HAP-1 (cell line): ENCODE measurements around the gene ARHGAP21.
A peak's percentile ranks its signal among the peaks of the same experiment; 100 is the strongest.

Experiments used
- DNase-seq, 2 experiments: peaks; one replicate each; pipeline ENCODE4 v3.0.0-alpha.2; 2016 to 2020; ENCODE audit warnings: low spot score in 2 of 2
- H3K27me3 ChIP-seq: fragments of 250-450 bp; sonication (Bioruptor Pico); 2 replicates; pipeline ENCODE4 v1.5.1; 2020; ENCODE audit warnings: low read depth, mild to moderate bottlenecking, moderate library complexity
- H3K36me3 ChIP-seq: fragments of 250-450 bp; sonication (Bioruptor Pico); replicated peaks from 2 replicates; pipeline ENCODE4 v1.5.1; 2020; ENCODE audit warnings: mild to moderate bottlenecking
- H3K4me1 ChIP-seq: fragments of 250-450 bp; sonication (Bioruptor Pico); 2 replicates; pipeline ENCODE4 v1.5.1; 2020; ENCODE audit warnings: mild to moderate bottlenecking
- H3K4me3 ChIP-seq: fragments of 250-450 bp; sonication (Bioruptor Pico); 2 replicates; pipeline ENCODE4 v1.5.1; 2020; ENCODE audit warnings: mild to moderate bottlenecking, moderate library complexity
- H3K9me3 ChIP-seq: fragments of 250-450 bp; sonication (Bioruptor Pico); 2 replicates; pipeline ENCODE4 v1.5.1; 2020; ENCODE audit warnings: mild to moderate bottlenecking, moderate library complexity
- in situ Hi-C: fragments of 300-500 bp; cut with MboI; formaldehyde crosslinking; loops from 3 replicates; pipeline ENCODE4 v1.14.3; 2020; ENCODE audit warnings: low sequenced_read_pairs, inconsistent platforms, mixed read lengths

The ARHGAP21 gene

GRCh38 chr10:24556750-24557742, 166.6 kb downstream of the ARHGAP21 start:
- in situ Hi-C loops, result no loop called here
- DNase-seq, result peak; percentile 53 to 64
- no peaks in the 10 kb centered on the region for H3K9me3 ChIP-seq

GRCh38 chr10:24556126-24556749, 167.4 kb downstream of the ARHGAP21 start:
- no peaks in the 10 kb centered on the region for H3K27me3 ChIP-seq
- DNase-seq, result no peak
- in situ Hi-C loops, result no loop called here

More at GRCh38 chr10:24556750-24557742, 166.6 kb downstream of the ARHGAP21 start:
- H3K27me3 ChIP-seq, result no peaks in the 10 kb centered on the region
- no peak overlapping the region for H3K4me3 ChIP-seq
- H3K36me3 ChIP-seq, result no peaks in the 10 kb centered on the region
- H3K4me1 ChIP-seq, result no peaks in the 10 kb centered on the region; the same call in 1 of the 2 replicates

GRCh38 chr10:24554036-24554435, 169.7 kb downstream of the ARHGAP21 start:
- Histone ChIP-seq H3K9me3 (no peaks in the 10 kb centered on the region), H3K36me3 (no peaks in the 10 kb centered on the region), H3K4me3 (no peak overlapping the region), H3K27me3 (no peaks in the 10 kb centered on the region), H3K4me1 (no peaks in the 10 kb centered on the region; the same call in 1 of the 2 replicates)
- in situ Hi-C loops, result no loop called here
- no peak for DNase-seq

More at GRCh38 chr10:24556126-24556749, 167.4 kb downstream of the ARHGAP21 start:
- Histone ChIP-seq H3K4me3 (no peak overlapping the region), H3K4me1 (no peaks in the 10 kb centered on the region; the same call in 1 of the 2 replicates), H3K9me3 (no peaks in the 10 kb centered on the region), H3K36me3 (no peaks in the 10 kb centered on the region)

- in situ Hi-C loops, result no loop called here
- Histone ChIP-seq H3K27me3 (no peaks in the 10 kb centered on the region), H3K36me3 (no peaks in the 10 kb centered on the region), H3K4me3 (no peak overlapping the region), H3K9me3 (no peaks in the 10 kb centered on the region), H3K4me1 (no peaks in the 10 kb centered on the region; the same call in 1 of the 2 replicates)
- no peak for DNase-seq
These were observed 170.6 kb downstream of the ARHGAP21 start for GRCh38 chr10:24553051-24553612.

- Histone ChIP-seq H3K4me1 (no peaks in the 10 kb centered on the region; the same call in 1 of the 2 replicates), H3K9me3 (no peaks in the 10 kb centered on the region), H3K4me3 (no peak overlapping the region), H3K27me3 (no peaks in the 10 kb centered on the region), H3K36me3 (no peaks in the 10 kb centered on the region)
- peak in 1 of 2 experiments; percentile 76 for DNase-seq
- in situ Hi-C loops, result no loop called here
These were observed 171.2 kb downstream of the ARHGAP21 start for GRCh38 chr10:24552346-24553016.

- in situ Hi-C loops, result no loop called here
- H3K9me3 ChIP-seq, result no peaks in the 10 kb centered on the region
- H3K4me1 ChIP-seq, result no peaks in the 10 kb centered on the region
- H3K27me3 ChIP-seq, result no peaks in the 10 kb centered on the region
- H3K36me3 ChIP-seq, result peaks cover 3% of the 10 kb centered on the region; the same call in 1 of the 2 replicates
- DNase-seq, result no peak
- no peak overlapping the region for H3K4me3 ChIP-seq
These were observed 172.5 kb downstream of the ARHGAP21 start for GRCh38 chr10:24551161-24551560.

- Histone ChIP-seq H3K4me1 (no peaks in the 10 kb centered on the region), H3K27me3 (no peaks in the 10 kb centered on the region), H3K9me3 (no peaks in the 10 kb centered on the region), H3K4me3 (no peak overlapping the region), H3K36me3 (peaks cover 3% of the 10 kb centered on the region; the same call in 1 of the 2 replicates)
- in situ Hi-C loops, result no loop called here
- no peak for DNase-seq
These were observed 173.0 kb downstream of the ARHGAP21 start for GRCh38 chr10:24550680-24551079.

- H3K9me3 ChIP-seq, result no peaks in the 10 kb centered on the region
- no peak for DNase-seq
- H3K4me1 ChIP-seq, result no peaks in the 10 kb centered on the region
- no peak overlapping the region for H3K4me3 ChIP-seq
- no peaks in the 10 kb centered on the region for H3K27me3 ChIP-seq
- peaks cover 8% of the 10 kb centered on the region for H3K36me3 ChIP-seq
- in situ Hi-C loops, result no loop called here
These were observed 178.1 kb downstream of the ARHGAP21 start for GRCh38 chr10:24545585-24545984.

GRCh38 chr10:24544776-24545175, 178.9 kb downstream of the ARHGAP21 start:
- no peak for DNase-seq
- H3K4me3 ChIP-seq, result no peak overlapping the region
- peaks cover 8% of the 10 kb centered on the region for H3K36me3 ChIP-seq
- no peaks in the 10 kb centered on the region for H3K27me3 ChIP-seq
- H3K9me3 ChIP-seq, result no peaks in the 10 kb centered on the region
- no peaks in the 10 kb centered on the region for H3K4me1 ChIP-seq
- in situ Hi-C loops, result no loop called here

- H3K4me3 ChIP-seq, result no peak overlapping the region
- no peaks in the 10 kb centered on the region for H3K27me3 ChIP-seq
- DNase-seq, result no peak
- H3K4me1 ChIP-seq, result no peaks in the 10 kb centered on the region; the same call in 1 of the 2 replicates
- in situ Hi-C loops, result no loop called here
- no peaks in the 10 kb centered on the region for H3K9me3 ChIP-seq
- peaks cover 12% of the 10 kb centered on the region for H3K36me3 ChIP-seq
These were observed 181.1 kb downstream of the ARHGAP21 start for GRCh38 chr10:24542314-24543270.

- Histone ChIP-seq H3K4me3 (no peak overlapping the region), H3K36me3 (peaks cover 13% of the 10 kb centered on the region), H3K4me1 (no peaks in the 10 kb centered on the region; the same call in 1 of the 2 replicates), H3K27me3 (no peaks in the 10 kb centered on the region), H3K9me3 (no peaks in the 10 kb centered on the region)
- no peak for DNase-seq
- in situ Hi-C loops, result no loop called here
These were observed 182.4 kb downstream of the ARHGAP21 start for GRCh38 chr10:24541239-24541753.

- in situ Hi-C loops, result no loop called here
- no peaks in the 10 kb centered on the region for H3K9me3 ChIP-seq
- H3K36me3 ChIP-seq, result peaks cover 20% of the 10 kb centered on the region
- no peak for DNase-seq
- H3K4me3 ChIP-seq, result no peak overlapping the region
- H3K27me3 ChIP-seq, result no peaks in the 10 kb centered on the region
- H3K4me1 ChIP-seq, result no peaks in the 10 kb centered on the region; the same call in 1 of the 2 replicates
These were observed 187.1 kb downstream of the ARHGAP21 start for GRCh38 chr10:24536636-24537035.
